Renal cortical epithelial cell (primary cell): Measurements from ENCODE around the gene ADGRG1. TPM values are rescaled to one million over a fixed set of nuclear protein-coding genes. Genes with fewer than 3 reads are reported as not detected.
"Not testable (repeated sequence)": the region's sequence is repeated elsewhere in the genome, so short reads cannot be mapped to it uniquely, and the experiment has no call there.

ENCODE experiments used
- DNase-seq: peaks from one replicate; pipeline ENCODE4 v3.0.0-alpha.2; 2011; ENCODE audit warnings: low read depth
- total RNA-seq: library from RNA; depleted of rRNA; stranded (reverse); fragments of >200 nt; gene quantifications from 2 replicates; pipeline ENCODE4 v1.2.3, GENCODE V29; 2014

ADGRG1 gene
- total RNA-seq, 1 donor from 2014 or later: 305 TPM

- DNase-seq: no peak
Measured at GRCh38 chr16:57666353-57667047, 38.1 kb downstream of the ADGRG1 start.

GRCh38 chr16:57667048-57667525 lies 38.7 kb downstream of the ADGRG1 start:
- no peak for DNase-seq

- peak; percentile 22 for DNase-seq
Measured at GRCh38 chr16:57667526-57668262, 39.3 kb downstream of the ADGRG1 start.

GRCh38 chr16:57668263-57668571 lies 39.8 kb downstream of the ADGRG1 start, which contains the start of gene ADGRG3:
Gene ADGRG3, plus strand, starts transcription at chr16:57668306. Its CDS starts 42 bp downstream, at chr16:57668348.
- no peak for DNase-seq

- DNase-seq: no peak
Measured at GRCh38 chr16:57668630-57669475, 40.4 kb downstream of the ADGRG1 start.

GRCh38 chr16:57669476-57670162 lies 41.2 kb downstream of the ADGRG1 start:
- DNase-seq: no peak

GRCh38 chr16:57670196-57670595 lies 41.8 kb downstream of the ADGRG1 start:
- no peak for DNase-seq

- not testable (repeated sequence) for DNase-seq
Measured at GRCh38 chr16:57671451-57671850, 43.0 kb downstream of the ADGRG1 start.

GRCh38 chr16:57672416-57672815 lies 44.0 kb downstream of the ADGRG1 start:
- DNase-seq: no peak

GRCh38 chr16:57672824-57673223 lies 44.4 kb downstream of the ADGRG1 start:
- DNase-seq: no peak

- no peak for DNase-seq
Measured at GRCh38 chr16:57675741-57676551, 47.5 kb downstream of the ADGRG1 start.

GRCh38 chr16:57676553-57677085 lies 48.2 kb downstream of the ADGRG1 start:
- DNase-seq: no peak

- DNase-seq: no peak
Measured at GRCh38 chr16:57677622-57678369, 49.4 kb downstream of the ADGRG1 start.

- DNase-seq: no peak
Measured at GRCh38 chr16:57679016-57679415, 50.6 kb downstream of the ADGRG1 start.

GRCh38 chr16:57679767-57680482 lies 51.5 kb downstream of the ADGRG1 start:
- no peak for DNase-seq

GRCh38 chr16:57680842-57681375 lies 52.5 kb downstream of the ADGRG1 start:
- no peak for DNase-seq

- DNase-seq: no peak
Measured at GRCh38 chr16:57681950-57682728, 53.7 kb downstream of the ADGRG1 start.
